ENCODE results near the gene TPH2. TPM values are rescaled to one million over a fixed set of nuclear protein-coding genes. Genes with fewer than 3 reads are reported as not detected.

The TPH2 gene
- total RNA-seq, 1 experiment from 2014 or later = not detected

DNA sequence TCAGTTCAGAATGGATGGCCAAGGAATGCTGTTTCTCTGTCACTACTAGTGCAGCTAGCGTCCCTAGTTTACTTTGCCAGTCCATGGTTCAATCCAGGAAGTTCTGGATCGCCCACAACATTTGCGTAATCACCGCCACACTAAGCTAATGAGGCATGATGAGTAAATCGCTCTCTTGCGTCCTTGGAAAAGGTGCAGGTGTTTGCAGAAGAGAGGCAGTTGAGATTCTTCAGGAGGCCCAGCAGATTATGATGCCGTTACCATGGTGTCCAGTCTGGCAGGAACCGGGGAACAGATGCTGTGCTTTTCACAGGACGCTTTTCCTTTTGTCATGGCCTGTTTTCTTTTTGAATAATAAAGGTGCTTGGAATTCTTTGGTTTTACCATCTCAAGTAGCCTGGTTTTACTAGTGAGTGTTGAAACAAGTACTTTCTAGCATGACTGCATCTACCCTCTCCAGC is 9.0 kb downstream of the TPH2 start:
- Histone ChIP-seq H3K4me1 (ENCODE audit: control insufficient read depth, insufficient read depth, low read length) (no peaks in the 10 kb centered on the region), H3K9me3 (ENCODE audit: control insufficient read depth, insufficient read depth, low read depth, low read length) (no peaks in the 10 kb centered on the region), H3K27me3 (ENCODE audit: control insufficient read depth, insufficient read depth, low read length) (peaks cover 7% of the 10 kb centered on the region; the same call in 1 of the 2 replicates), H3K27ac (ENCODE audit: low read length) (no peak overlapping the region), H3K4me3 (ENCODE audit: low read depth in 2 of 2, low read length in 2 of 2) (no peak overlapping the region), H3K36me3 (ENCODE audit: control insufficient read depth, insufficient read depth, low read length) (no peaks in the 10 kb centered on the region)
- ATAC-seq (no peak), DNase-seq (ENCODE audit: low read depth, low spot score) (no peak)
- intact Hi-C loops (cut with micrococcal nuclease; ENCODE audit: unreplicated experiment) (no loop called here), in situ Hi-C loops (cut with HindIII; ENCODE audit: low pct_unique_long_range_greater_than_20kb, low sequenced_read_pairs) (no loop called here)
- BruUV-seq (replicated peaks) = no TSS peak
- TF ChIP-seq POLR2AphosphoS5 (IDR thresholded peaks at IDR 0.05; ENCODE audit: low read depth, low read length) (no peak), SIN3A (IDR thresholded peaks at IDR 0.05; ENCODE audit: borderline replicate concordance, insufficient read depth, low read depth, low read length) (no peak), TCF7L2 (IDR thresholded peaks at IDR 0.05; ENCODE audit: low read depth, low read length) (no peak)
- TF ChIP-seq, protein P1, sequence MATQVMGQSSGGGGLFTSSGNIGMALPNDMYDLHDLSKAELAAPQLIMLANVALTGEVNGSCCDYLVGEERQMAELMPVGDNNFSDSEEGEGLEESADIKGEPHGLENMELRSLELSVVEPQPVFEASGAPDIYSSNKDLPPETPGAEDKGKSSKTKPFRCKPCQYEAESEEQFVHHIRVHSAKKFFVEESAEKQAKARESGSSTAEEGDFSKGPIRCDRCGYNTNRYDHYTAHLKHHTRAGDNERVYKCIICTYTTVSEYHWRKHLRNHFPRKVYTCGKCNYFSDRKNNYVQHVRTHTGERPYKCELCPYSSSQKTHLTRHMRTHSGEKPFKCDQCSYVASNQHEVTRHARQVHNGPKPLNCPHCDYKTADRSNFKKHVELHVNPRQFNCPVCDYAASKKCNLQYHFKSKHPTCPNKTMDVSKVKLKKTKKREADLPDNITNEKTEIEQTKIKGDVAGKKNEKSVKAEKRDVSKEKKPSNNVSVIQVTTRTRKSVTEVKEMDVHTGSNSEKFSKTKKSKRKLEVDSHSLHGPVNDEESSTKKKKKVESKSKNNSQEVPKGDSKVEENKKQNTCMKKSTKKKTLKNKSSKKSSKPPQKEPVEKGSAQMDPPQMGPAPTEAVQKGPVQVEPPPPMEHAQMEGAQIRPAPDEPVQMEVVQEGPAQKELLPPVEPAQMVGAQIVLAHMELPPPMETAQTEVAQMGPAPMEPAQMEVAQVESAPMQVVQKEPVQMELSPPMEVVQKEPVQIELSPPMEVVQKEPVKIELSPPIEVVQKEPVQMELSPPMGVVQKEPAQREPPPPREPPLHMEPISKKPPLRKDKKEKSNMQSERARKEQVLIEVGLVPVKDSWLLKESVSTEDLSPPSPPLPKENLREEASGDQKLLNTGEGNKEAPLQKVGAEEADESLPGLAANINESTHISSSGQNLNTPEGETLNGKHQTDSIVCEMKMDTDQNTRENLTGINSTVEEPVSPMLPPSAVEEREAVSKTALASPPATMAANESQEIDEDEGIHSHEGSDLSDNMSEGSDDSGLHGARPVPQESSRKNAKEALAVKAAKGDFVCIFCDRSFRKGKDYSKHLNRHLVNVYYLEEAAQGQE (IDR thresholded peaks at IDR 0.05; ENCODE audit: insufficient read depth in 1 of 2, low read depth in 2 of 2, low read length in 1 of 2) = no peak
- TF ChIP-seq, protein P2, sequence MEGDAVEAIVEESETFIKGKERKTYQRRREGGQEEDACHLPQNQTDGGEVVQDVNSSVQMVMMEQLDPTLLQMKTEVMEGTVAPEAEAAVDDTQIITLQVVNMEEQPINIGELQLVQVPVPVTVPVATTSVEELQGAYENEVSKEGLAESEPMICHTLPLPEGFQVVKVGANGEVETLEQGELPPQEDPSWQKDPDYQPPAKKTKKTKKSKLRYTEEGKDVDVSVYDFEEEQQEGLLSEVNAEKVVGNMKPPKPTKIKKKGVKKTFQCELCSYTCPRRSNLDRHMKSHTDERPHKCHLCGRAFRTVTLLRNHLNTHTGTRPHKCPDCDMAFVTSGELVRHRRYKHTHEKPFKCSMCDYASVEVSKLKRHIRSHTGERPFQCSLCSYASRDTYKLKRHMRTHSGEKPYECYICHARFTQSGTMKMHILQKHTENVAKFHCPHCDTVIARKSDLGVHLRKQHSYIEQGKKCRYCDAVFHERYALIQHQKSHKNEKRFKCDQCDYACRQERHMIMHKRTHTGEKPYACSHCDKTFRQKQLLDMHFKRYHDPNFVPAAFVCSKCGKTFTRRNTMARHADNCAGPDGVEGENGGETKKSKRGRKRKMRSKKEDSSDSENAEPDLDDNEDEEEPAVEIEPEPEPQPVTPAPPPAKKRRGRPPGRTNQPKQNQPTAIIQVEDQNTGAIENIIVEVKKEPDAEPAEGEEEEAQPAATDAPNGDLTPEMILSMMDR (IDR thresholded peaks at IDR 0.05) = no peak
- POLR2A ChIA-PET = no interaction called here
- CTCF ChIA-PET = no interaction called here

DNA sequence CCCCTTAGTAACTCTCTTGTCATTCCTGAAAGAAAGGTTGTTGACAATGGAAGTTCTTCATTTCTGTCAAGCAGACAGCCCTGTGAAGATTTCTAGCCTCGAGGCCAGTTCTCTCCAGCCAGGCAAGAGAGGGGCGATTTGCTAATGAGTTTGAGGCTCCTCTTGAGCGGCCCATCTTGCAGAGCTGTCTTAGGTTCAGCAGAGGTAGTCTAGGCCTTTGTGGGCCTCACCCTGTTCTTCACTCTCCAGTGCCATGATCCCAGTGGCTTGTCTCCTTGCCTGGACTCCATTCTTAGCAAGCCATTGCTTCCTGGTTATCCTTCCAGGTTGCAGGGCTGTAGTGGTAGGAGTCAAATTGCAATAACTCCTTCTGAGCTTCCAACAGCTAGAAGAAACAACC is 9.7 kb downstream of the TPH2 start:
- no peak for ATAC-seq
- no TSS peak for BruUV-seq (replicated peaks)
- CTCF ChIA-PET = no interaction called here

More for the DNA sequence above, 9.7 kb downstream of the TPH2 start:
- TF ChIP-seq POLR2AphosphoS5 (IDR thresholded peaks at IDR 0.05; ENCODE audit: low read depth, low read length) = no peak
- TF ChIP-seq, protein P1 (IDR thresholded peaks at IDR 0.05; ENCODE audit: insufficient read depth in 1 of 2, low read depth in 2 of 2, low read length in 1 of 2) = no peak
- TF ChIP-seq TCF7L2 (IDR thresholded peaks at IDR 0.05; ENCODE audit: low read depth, low read length) = no peak
- TF ChIP-seq, protein P2 (IDR thresholded peaks at IDR 0.05) = no peak
- TF ChIP-seq SIN3A (IDR thresholded peaks at IDR 0.05; ENCODE audit: borderline replicate concordance, insufficient read depth, low read depth, low read length) = no peak
- Histone ChIP-seq H3K27me3 (ENCODE audit: control insufficient read depth, insufficient read depth, low read length) (peaks cover 7% of the 10 kb centered on the region; the same call in 1 of the 2 replicates), H3K4me3 (ENCODE audit: low read depth in 2 of 2, low read length in 2 of 2) (no peak overlapping the region), H3K4me1 (ENCODE audit: control insufficient read depth, insufficient read depth, low read length) (no peaks in the 10 kb centered on the region), H3K27ac (ENCODE audit: low read length) (no peak overlapping the region), H3K9me3 (ENCODE audit: control insufficient read depth, insufficient read depth, low read depth, low read length) (no peaks in the 10 kb centered on the region), H3K36me3 (ENCODE audit: control insufficient read depth, insufficient read depth, low read length) (no peaks in the 10 kb centered on the region)
- POLR2A ChIA-PET = no interaction called here
- DNase-seq (ENCODE audit: low read depth, low spot score) = no peak
- intact Hi-C loops (cut with micrococcal nuclease; ENCODE audit: unreplicated experiment) = no loop called here
- in situ Hi-C loops (cut with HindIII; ENCODE audit: low pct_unique_long_range_greater_than_20kb, low sequenced_read_pairs) = no loop called here
